ENCODE measurements around the gene KRT7.

GRCh38 chr12:52228366-52228765, 4.7 kb upstream of the KRT7 start:
- TF ChIP-seq REST (IDR thresholded peaks at IDR 0.05; ENCODE audit: insufficient replicate concordance, low read depth) (no peak), CTCF (IDR thresholded peaks at IDR 0.05; ENCODE audit: insufficient read depth, low read length) (no peak), POLR2AphosphoS5 (IDR thresholded peaks at IDR 0.05; ENCODE audit: low read depth) (no peak), GABPA (IDR thresholded peaks at IDR 0.05; ENCODE audit: low read depth) (no peak), SPI1 (IDR thresholded peaks at IDR 0.05; ENCODE audit: borderline replicate concordance, low read depth) (no peak)
